GOT3 (cell line): Measurements from ENCODE around the gene GLRX5.
A peak's percentile ranks its signal among the peaks of the same experiment; 100 is the strongest.
"Not testable (repeated sequence)": the region's sequence is repeated elsewhere in the genome, so short reads cannot be mapped to it uniquely, and the experiment has no call there.

ENCODE experiments used
- DNase-seq: peaks from one replicate; lab custom pipeline; 2025; ENCODE audit warnings: mixed read lengths; lab: John Stamatoyannopoulos, UW

Gene GLRX5

DNA sequence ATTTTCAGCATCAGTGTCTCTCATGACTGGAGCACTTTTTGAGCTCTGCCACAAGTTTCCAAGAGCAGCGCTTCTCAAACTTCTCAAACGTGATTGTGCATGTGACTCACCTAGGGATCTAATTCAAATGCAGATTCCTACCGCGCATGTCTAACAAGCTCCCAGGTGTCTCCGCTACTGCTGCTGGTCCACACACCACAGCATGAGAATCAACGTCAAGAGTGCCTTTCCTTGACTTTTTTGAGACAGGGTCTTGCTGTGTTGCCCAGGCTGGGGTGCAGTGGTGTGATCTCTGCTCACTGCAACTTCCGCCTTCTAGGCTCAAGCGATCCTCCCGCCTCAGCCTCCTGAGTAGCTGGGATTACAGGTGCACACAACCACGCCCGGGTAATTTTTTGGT, 22.4 kb downstream of the GLRX5 start:
- no peak for DNase-seq

DNA sequence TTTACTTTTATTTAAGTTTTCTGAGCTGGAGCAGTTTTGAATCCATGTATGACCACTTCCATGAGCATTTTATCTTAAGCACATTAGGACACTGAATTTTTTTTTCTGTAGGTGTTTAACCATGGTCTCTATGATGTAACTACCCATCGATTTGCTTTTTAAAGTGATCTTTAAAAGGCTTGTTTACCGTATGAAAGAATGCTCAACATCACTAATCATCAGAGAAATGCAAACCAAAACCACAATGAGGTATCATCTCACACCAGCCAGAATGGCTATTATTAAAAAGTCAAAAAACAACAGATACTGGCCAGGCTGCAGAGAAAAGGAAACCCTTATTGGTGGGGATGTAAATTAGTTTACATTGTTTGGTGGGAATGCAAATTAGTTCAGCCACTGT, 23.0 kb downstream of the GLRX5 start:
- DNase-seq = no peak

DNA sequence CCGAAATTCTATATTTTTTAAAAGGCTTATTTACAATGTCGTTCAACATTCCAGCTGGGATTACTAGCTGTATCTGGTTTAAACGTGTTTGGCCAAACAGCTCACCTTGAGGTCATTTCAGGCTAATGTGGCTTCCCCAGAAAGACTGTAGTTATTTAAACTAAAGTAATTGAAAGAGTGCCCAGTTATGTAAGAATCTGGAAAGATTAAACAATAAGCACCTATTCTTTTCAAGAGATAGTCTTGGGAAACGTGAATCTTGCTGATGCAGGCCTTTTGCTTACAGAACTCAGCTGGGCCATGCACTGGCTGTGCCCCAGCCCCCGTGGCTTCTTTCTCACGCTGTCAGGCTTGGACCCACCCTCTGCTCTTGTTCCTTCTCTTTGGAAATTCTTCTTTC, 24.4 kb downstream of the GLRX5 start:
- DNase-seq = no peak

DNA sequence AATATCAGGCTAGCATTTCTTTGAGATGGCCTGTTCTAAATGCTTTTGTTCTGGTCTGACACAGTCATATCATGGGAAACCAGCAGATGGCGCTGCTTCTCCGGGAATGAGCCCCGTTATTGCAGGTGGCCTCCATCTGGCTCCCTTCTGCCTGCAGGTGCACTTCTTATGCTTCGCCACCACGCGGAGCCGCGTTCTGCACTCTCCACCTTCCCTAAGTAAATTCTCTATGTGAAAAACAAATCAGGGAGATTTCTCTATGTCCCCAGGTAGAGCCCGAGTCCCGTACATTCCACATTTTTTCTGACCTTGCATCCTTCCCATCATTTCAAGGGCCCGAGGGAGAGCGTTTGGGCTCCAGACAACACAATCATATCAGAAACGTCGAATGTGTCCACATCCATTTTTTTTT, 26.2 kb downstream of the GLRX5 start:
- peak; percentile 3 for DNase-seq

DNA sequence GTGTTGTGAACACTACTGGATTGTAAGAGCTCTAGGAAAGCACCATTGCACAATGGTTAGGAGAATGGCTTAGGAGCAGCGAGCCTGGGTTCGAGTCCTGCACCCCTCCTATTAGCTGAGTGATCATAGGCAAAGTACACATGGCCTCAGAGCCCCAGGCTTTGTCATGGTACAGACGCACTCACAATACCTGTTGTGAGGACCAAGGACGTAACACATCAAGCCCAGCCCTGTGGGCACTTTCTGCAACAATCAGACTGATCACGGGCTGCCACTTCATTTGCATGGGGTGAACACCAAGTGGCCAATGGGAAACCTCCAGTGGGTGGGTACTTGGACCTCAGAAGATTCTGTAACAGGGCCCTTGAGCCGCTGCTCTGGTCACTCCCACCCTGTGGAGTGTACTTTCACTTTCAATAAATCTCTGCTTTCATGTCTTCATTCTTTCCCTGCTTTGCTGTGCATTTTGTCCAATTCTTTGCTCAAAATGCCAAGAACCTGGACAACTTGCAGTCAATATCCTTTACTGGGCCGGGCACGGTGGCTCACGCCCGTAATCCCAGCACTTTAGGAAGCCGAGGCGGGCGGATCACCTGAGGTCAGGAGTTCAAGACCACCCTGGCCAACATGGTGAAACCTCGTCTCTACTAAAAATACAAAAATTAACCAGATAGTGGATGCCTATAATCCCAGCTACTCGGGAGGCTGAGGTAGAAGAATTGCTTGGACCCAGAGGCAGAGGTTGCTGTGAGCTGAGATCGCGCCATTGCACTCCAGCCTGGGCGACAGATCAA, 28.2 kb downstream of the GLRX5 start:
- no peak for DNase-seq

DNA sequence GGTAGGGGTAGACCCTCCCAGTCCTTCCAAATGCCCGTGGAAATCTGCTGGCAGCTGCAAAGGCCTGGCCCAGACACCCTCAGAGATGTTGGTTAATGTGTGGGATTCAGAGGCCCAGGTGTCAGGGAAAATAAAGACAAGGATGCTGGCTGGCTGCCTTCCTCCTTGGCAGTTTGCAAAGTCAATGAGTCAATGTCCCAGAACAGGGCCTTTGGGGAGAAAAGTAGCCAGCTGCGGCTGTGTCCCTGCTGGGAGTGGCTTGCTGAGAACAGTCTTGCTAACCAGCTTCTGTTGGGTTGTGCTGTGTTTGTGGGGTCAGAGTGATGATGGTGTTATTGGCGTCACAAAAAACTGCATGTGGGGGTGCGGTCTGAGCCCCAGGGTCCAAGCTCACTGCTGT, 29.2 kb downstream of the GLRX5 start:
- DNase-seq = no peak

DNA sequence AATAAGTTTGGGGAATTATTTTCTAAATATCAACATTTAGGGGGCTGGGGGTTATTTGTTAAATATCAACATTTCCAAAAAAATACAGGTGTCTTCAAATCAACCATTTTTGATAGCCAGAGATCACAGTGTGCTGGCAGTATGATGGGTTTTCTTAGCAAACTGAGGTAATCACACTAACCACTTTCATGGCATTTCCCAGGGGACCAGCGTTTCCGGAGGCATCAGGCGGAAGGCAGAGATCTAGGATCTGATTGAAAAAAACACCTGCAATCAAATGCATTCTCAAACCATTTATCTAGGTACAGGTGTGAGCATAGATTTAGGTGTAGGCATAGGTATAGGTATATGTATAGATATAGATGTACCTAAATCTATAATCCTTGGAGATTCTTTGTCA, 34.6 kb downstream of the GLRX5 start:
- DNase-seq = no peak

DNA sequence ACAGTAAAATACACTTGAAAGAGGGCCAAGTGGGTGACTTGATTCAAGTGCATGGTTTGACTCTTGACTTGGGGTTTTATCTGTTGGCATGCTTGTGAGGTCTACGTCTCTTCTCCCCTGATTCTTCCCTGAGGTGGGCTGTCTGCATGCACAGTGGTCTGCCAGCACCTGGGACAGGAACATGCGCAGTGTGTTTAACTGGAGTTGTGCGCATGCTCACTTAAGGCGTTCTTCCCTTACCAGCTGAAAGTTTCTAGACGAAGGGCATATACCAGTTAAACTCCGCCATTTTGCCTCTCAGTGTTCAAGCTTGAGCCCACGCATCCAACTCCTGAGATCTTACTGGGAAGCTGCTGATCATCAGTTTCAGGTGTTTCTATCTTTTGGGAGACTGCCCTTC, 38.5 kb downstream of the GLRX5 start:
- DNase-seq = no peak

DNA sequence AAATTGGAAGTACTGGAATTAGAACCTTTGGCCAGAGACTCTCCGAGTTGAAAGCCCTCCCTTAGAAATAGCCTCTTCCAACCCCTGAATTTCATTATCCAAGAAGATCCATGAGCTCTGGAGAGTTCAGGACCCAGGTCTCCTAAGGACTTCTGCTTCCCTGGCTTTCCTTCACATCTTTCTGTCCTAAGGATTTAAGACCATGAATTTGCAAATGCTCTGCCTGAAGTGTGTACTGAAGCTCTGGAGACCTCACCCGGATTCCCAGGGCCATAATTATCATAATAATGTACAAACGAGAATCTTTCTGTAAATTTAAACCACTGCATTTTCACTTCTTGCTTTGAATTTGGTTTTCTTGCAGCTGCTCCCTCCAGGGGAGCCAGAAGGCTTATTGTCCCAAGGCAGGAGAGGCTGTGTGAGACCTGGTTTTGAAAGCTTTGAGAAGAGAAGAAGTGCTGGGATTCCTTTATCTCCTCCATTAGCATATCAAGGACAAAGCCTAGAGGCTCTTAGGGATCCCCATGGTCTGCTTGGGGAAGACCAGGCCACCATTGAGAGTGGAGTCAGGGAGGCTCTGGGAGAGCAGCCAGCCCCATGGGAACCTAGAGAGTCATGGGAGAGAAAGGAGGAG, 41.1 kb downstream of the GLRX5 start:
- DNase-seq = no peak

DNA sequence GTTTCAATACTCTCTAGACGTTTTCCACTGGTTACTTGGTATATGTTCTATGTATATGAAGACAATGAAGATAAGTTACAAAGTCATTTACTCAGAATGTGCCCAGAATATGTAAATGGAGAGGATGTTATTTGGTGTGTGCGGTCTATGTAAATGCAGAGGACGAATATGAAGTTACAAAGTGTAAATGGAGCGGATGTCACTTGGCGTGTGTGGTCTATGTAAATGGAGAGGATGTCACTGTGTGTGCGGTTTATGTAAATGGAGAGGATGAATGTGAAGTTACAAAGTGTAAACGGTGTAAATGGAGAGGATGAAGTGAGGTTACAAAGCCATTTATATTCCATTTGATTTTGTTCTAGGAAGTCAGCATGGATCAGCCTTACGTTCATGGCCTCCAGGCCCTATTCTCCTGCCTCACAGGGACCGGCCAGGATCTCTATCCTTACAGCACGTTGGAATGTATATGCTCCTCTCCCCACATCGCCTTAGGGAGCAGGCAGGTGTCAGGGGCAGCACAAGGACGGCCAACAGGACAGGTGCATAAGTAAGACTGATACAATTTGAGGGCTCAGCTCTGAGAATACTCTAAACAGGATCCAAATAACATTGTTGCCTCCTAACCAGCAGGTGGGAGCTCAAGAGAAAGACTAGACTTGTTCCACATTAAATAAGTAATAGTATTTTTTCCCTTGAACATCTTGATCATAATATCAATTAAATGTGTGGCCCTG, 42.4 kb downstream of the GLRX5 start:
- no peak for DNase-seq

DNA sequence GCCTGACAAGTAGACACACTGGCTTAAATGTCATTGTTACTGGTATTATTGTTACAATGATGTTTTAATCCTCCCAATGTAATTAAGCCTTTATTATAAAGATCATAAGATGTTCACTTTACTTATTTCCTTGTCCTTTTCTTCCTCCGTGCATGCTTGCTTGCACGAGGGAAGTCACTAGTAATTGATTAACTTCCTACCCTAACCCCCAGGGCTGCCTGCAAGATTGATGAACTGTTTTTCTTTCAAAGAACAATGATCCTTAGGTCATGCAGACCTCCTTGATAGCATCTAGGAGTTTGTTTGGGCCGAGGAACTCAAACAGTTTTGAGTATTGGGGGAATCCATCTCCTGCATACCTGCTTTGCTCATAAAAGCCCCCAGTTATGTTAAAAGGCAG, 43.0 kb downstream of the GLRX5 start:
- DNase-seq = no peak

DNA sequence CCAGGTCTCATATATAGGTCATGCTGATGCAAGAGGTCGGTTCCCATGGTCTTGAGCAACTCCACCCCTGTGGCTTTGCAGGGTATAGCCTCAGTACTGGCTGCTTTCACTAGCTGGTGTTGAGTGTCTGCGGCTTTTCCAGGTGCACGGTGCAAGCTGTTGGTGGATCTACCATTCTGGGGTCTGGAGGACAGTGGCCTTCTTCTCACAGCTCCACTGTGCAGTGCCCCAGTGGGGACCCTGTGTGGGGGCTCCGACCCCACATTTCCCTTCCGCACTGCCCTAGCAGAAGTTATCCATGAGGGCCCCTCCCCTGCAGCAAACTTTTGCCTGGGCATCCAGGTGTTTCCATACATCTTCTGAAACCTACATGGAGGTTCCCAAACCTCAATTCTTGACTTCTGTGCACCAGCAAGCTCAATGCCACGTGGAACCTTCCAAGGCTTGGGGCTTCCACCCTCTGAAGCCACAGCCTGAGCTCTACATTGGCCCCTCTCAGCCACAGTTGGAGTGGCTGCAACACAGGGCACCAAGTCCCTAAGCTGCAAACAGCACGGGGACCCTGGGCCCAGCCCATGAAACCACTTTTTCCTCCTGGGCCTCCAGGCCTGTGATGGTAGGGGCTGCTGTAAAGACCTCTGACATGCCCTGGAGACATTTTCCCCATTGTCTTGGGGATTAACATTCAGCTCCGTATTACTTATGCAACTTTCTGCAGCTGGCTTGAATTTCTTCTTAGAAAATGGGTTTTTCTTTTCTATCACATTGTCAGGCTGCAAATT, 49.2 kb downstream of the GLRX5 start:
- DNase-seq = not testable (repeated sequence)

DNA sequence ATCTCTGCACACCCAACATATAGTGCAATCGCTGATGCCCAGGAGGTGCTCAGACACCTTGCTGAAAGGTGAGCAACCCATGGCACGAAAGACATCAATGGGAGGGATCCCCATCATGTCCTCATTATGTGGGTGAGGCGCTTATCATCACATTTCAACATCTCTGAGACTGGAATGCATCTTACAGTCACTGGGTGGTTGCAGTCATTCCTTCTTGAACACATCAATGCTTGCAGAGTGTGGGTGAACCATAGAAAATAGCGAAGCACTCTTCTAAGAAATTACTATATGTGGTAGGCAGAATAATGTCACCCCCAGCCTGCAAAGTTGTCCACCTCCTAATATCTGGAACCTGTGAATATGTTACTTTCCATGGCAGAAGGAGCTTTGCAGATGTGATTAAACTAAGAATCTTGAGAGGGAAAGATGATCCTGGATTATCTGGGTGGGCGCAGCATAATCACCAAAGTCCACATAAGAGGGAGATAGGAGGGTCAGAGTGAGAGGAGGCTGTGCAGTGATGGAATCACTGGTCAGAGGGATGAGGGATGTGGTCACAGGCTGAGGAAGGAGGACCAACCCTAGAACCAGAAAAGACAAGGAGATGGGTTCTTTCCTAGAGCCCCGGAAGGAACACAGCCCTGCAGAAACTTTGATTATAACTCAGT, 51.2 kb downstream of the GLRX5 start:
- no peak for DNase-seq

DNA sequence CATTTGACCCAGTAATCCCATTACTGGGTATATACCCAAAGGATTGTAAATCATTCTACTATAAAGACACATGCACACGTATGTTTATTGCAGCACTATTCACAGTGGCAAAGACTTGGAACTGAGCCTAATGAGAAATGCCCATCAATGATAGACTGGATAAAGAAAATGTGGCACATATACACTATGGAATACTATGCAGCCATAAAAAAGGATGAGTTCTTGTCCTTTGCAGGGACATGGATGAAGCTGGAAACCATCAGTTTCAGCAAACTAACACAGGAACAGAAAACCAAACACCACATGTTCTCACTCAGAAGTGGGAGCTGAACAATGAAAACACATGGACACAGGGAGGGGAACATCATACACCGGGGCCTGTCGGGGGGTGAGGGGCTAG, 56.3 kb downstream of the GLRX5 start:
- DNase-seq = not testable (repeated sequence)
